HG02798 (cell line): ENCODE data around the gene RASGEF1C.

Experiments
- ATAC-seq: cut with Tn5 transposase; IDR thresholded peaks from one replicate; pipeline ENCODE4 v1.9.1; 2021; ENCODE audit warnings: mild to moderate bottlenecking; ENCODE audit not compliant: unreplicated experiment, poor library complexity

RASGEF1C gene

DNA sequence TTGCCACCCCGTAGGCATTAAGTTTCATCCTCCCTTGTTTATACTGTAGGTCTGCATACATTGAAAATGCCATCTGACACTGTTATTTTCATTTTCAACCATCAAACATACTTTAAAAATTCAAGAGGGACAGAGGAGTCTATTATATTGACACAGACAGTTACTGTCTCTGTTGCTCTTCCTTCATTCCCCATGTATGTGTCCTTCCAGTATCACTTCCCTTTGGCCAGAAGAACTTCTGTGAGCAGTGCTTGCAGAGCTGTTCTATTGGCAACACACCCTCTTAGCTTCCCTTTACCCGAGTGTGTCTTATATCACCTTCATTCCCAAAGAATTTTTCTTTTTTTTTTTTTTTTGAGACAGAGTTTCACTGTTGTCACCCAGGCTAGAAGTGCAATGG, 42.8 kb downstream of the RASGEF1C start:
- ATAC-seq: no peak

DNA sequence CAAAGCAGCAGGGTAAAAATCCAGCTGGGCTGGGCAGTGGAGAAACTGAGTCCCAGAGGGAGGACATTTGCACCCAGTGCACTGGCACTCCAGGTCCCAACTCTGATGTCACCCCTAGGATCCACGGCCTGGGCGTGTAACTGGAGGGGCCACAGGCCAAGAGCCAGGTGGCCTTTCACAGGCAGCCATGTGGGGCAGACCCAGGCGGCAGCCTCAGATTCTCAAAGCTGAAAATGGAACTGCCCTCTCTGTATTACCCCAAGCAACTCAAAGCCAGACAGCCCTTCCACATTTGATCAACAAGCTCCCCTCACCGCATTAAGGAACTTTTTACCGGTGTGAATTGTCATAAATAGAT, 46.7 kb downstream of the RASGEF1C start:
- no peak for ATAC-seq

- ATAC-seq: no peak
These were observed 47.3 kb downstream of the RASGEF1C start for GRCh38 chr5:180161420-180162303.

DNA sequence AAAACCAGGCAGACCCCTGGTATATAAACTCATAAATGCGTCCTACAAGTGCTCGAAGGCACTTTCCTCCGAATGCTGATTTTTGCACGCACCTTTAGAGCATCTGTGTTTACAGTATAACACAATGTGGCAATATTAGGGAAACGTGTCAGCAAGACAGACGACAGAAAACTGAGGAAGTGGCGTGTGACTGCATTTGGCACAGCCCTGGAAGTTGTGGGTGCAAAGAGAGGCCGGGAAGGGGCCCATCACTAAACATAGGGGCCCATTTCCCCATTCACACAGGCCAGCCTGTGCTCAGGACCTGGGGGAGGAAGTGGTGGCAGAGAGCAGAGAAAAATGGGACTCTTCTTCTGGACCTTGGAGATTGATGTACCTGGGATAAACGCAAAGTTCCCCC, 48.2 kb downstream of the RASGEF1C start:
- no peak for ATAC-seq

DNA sequence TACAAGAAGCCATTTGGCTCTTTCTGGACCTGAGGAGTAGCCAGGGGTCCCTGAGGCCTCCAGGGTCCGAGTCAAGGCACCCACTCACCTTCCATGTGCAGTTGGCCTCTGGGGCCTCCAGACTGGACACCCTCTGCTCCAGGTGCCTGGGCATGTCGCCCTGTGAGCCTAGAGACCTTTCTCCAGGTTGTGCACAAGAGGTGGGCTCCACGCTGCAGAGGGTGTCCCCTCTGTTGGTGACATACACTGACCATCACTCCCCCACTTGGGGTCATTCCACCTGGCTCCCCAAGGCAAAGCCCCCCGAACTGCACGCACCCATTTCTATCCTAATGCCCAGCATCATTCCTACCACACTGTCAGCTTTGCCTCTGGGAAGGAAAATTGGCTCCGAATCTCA, 48.8 kb downstream of the RASGEF1C start:
- no peak for ATAC-seq

DNA sequence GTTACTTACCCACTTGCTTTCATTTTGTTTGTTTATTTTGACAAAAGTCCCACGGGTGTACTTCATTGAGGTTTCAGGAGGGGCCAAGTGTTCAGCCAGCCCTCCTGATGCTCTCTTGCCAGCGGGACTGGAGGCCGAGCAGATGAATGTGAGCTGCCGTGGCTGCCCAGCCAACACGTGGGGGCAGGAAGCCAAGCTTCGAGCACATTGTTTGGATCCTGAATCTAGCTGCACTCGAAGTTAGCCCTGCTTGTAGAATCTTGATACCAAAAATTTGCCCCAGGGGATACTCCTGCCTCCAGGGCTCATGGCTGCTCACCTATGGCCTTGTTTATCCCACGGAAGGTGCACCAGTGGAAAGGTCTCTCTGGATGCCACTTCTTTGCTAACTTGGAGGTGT, 49.3 kb downstream of the RASGEF1C start:
- no peak for ATAC-seq

DNA sequence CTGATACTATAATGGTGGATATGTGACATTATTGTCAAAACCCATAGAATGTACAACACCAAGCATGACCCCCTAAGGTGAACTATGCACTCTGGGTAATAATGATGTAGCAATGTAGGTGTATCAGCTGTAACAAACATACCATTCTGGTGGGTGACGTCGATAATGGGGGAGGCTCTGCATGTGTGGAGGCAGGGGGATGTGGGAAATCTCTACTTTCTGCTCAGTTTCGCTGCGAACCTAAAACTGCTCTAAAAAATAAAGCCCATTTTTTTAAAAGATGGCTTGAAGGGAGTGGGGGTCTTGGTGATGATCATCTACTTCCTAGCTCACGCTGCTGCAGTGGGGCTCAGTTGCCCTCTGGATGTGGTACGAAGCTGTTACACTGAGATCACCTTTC, 51.1 kb downstream of the RASGEF1C start:
- no peak for ATAC-seq

DNA sequence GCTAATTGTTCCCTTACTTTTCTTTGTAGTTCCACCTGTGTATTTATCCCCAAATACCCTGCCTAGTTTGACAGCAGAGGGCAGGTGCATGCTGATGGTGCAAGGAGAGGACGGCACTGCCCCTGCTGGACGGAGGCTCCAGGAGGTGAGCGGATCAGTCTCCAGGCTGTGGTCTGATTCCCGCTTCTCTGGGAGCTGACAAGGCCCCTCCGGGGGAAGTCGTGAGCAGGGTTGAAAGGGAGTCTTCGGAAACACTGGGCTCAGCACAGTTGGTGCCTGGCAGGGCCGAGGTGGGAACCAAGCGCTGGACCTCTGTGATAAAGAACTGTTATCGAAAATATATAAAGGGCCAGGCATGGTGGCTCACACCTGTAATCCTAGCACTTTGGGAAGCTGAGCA, 52.9 kb downstream of the RASGEF1C start:
- no peak for ATAC-seq

DNA sequence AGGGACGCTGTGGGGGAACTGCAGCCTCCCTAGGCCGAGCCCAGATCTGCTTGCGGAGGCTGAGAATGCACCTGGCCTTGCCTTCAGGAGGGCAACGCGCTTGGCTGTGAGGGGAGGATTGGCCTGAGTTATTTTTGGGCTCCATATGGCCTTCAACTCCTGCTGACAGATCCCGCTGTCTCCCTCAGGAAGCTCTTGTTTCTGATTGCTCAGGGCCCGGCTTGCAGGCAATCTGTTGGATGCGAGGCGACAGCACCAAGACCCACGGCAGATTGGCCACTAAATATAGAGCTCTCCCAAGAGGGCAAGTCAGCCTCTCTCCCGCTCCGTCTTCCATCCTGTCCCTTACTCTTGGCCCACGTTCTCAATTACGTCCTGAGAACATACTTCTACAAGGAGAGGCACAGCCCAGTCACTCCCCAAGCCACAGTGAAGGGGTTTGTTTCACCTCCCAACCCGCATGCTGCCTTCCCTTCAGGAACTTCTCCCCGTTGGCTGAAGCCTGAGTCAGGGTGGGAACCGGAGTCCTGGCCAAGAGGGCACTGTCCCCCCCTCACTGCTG, 53.6 kb downstream of the RASGEF1C start:
- ATAC-seq: no peak

- no peak for ATAC-seq
These were observed 54.1 kb downstream of the RASGEF1C start for GRCh38 chr5:180154821-180155364.

GRCh38 chr5:180153991-180154390, 55.0 kb downstream of the RASGEF1C start:
- no peak for ATAC-seq

- no peak for ATAC-seq
These were observed 55.9 kb downstream of the RASGEF1C start for GRCh38 chr5:180153099-180153498.

DNA sequence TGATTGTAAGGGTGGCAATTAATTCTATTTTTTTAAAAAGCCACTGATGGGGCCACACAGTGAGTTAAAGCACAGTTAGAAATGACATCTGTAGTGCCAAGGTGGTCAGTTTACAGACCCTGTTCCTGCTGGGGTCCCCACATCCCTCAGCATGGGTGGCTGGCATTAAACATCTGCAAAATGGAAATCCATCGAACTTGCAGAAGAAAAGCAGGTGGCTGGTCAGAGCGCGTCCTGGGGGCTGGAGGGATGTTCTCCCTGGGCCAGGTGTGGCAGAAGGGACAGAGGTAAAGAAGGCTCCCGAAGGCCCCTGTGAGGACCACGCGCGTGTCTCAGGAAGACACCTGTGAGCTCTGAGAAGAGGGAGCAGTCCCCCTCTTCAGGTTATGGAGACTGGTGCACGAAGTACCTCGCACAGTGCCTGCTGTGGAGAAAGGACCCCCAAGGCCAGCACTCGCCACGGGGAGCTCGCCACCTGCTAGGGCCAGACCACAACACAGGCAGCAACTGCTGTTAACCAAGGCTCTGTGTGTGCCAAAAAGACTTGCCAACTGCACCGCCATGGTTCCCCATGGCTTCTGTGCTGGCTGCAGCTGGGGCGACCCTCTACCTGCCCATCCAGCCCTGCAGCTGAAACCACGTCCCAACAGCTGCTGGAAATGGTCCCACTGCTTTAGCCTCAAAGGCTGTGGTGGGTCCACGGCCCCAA, 65.2 kb downstream of the RASGEF1C start:
- no peak for ATAC-seq

GRCh38 chr5:180142824-180143610, 66.0 kb downstream of the RASGEF1C start:
- ATAC-seq: no peak

- no peak for ATAC-seq
These were observed 66.8 kb downstream of the RASGEF1C start for GRCh38 chr5:180142021-180142765.

DNA sequence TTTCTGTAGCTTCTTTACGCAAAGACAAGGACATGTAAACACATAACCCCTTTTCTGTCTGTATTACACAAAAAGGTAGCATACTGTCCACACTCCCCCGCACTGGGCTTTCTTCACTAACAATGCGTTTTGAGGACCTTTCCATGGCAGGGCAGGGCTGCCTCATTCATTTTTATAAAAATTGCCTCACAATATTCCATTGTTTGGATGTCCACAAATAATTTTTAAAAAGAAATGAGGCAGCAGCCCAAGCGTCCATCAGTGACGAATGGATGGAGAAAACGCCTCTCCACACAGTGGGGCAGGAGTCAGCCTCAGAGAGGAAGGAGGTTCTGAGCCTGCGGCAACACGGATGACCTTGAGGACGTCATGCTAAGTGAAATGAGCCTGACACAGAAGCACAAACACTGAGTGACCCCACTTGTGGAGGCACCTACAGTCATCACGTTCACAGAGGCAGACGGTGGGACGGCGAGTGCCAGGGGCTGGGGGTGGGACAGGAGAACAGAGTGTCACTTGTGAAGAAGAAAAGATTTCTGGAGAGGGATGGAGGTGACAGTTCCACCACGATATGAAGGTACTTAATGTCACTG, 67.8 kb downstream of the RASGEF1C start:
- ATAC-seq: no peak

DNA sequence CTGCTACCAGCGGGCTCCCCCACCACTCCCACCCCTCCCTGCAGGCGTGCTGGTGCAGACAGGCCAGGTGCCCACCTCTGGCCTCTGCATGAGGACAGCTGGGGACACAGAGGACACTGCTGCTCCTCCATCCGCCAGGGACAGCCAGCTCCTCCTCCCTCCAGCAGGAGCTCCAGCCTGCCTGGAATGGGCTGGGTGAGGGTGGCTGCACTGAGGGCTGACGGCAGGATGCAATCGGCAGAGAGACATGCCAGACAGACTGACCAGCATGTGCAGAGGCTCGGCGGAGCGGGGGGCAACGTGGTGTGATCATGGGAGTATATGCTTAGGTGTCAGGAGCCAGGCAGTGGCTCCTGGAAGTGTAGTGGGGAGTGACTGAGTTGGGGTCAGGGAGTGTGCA, 68.4 kb downstream of the RASGEF1C start:
- ATAC-seq: no peak

DNA sequence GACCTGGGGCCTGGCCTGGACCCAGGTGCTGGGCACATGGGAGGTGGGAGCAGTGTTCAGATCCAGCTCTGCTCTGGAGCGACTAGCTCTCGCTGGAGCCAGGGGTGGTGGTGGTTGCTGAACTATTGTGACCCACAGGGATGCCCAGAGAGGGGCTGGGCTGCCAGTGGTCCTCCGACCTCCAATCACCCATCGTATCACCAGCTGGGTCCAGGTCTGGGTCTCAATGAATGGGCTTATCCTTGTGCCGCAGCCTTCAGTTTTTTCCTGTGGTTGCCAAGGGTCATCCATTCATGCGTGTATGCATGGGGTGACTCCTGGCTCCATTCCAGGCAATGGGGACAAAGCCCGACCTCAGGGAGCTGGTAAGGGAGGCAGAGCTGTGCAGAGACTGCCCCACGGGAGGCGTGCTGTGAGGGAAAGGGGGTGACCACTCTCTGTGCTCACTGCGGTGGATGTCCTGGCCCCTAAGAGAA, 68.9 kb downstream of the RASGEF1C start:
- ATAC-seq: no peak

DNA sequence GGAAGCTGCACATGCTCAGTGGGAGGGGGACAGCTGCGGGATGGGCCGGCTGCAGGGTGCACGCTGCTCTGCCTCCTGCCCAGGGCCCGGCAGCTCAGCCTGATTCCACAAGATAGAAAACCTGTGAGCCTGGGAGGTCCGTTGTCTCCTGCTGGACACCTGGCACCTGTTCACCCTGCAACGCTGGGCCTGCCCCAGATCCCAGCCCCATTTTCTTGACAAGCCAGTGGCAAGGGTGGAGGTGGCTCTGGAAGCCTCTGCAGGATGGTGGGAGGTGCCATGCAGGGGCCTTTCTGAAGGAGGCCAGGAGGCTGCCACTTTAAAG, 69.3 kb downstream of the RASGEF1C start:
- no peak for ATAC-seq
